Left ventricle myocardium superior (tissue), 1 donor: Measurements from ENCODE around the gene NKAPL. TPM values are rescaled to one million over a fixed set of nuclear protein-coding genes. Genes with fewer than 3 reads are reported as not detected.
"Not testable (repeated sequence)": the region's sequence is repeated elsewhere in the genome, so short reads cannot be mapped to it uniquely, and the experiment has no call there.

Experiments
- ATAC-seq: fragments of 200-7000 bp; cut with Tn5 transposase; one replicate; pipeline ENCODE4 v1.9.1; 2020; ENCODE audit warnings: mild to moderate bottlenecking, moderate library complexity
- DNase-seq: peaks from one replicate; pipeline ENCODE4 v3.0.0-alpha.2; 2020
- intact Hi-C: fragments of 100-400 bp; cut with micrococcal nuclease; formaldehyde crosslinking; loops from one replicate; pipeline ENCODE4 v1.11.0; 2022
- total RNA-seq: library from RNA; stranded (reverse); fragmentation: NEBNext Ultra II Directional; extraction: Animal tissue kit (Norgen Biotek cat#: 25700); gene quantifications from one replicate; pipeline ENCODE4 v1.2.1, GENCODE V29; 2021
- donor health status: DM: no; HTN: yes; CAD: no; lungs with severe emphysema.

NKAPL gene
- total RNA-seq, 1 donor from 2014 or later, result 6.3 TPM

GRCh38 chr6:28281288-28282064 is 22.4 kb downstream of the NKAPL start, which contains the start of gene PGBD1:
TSS of gene PGBD1 (plus strand) at chr6:28281572. CDS start at chr6:28283814, 2,242 bp downstream.
- peak; percentile 89 for DNase-seq
- intact Hi-C loops, result no loop called here
- ATAC-seq, result peak; percentile 98

DNA sequence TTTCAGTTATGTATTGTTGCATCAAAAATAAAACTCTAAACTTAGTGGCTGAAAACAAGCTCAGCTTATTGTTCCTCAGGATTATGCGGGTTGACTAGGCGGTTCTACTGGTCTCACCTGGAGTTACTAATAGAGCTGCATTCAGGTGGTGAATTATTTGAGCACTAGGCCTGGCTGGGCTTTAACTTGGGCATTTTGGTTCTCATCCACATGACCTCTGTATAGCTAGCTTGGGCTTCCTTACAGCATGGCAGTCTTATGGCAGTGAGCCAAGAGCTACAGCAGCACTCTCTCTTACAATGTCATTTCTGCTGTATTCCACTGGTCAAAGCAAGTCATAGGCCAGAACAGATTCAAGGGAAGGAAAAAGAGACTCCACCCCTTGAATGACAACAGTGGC is 23.8 kb downstream of the NKAPL start:
- intact Hi-C loops, result no loop called here
- ATAC-seq (no peak), DNase-seq (no peak)

DNA sequence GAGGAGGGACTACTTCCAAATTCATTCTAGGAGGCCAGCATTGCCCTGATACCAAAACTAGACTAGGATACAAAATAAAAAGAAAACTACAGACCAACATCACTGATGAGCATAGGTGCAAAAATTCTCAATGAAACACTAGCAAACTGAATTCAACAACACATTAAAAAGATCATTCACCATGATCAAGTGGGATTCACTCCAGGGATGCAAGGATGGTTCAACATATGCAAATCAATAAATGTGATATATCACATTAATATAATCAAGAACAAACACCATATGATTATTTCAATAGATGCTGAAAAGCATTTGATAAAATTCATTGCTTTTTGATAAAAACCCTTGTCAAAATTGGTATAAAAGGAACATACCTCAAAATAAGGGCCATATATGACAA is 32.5 kb downstream of the NKAPL start:
- no peak for DNase-seq
- intact Hi-C loops, result no loop called here
- ATAC-seq, result no peak

DNA sequence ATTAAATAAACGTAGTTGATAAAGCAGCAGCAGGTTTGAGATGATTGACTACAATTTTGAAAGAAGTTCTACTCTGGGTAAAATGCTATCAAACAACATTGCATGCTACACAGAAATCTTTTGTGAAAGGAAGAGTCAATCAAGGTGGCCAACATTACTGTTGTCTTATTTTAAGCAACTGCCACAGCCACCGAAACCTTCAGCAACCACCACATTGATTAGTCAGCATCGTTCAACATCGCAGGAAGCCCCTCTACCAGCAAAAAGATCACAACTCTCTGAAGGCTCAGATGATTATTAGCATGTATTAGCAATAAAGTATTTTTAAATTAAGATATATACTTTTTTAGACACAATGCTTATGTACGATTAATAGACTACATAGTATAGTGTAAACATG is 36.2 kb downstream of the NKAPL start:
- intact Hi-C loops, result no loop called here
- no peak for DNase-seq
- ATAC-seq, result no peak

GRCh38 chr6:28296520-28297060 is 37.5 kb downstream of the NKAPL start:
- intact Hi-C loops, result no loop called here
- DNase-seq, result no peak
- ATAC-seq, result no peak

DNA sequence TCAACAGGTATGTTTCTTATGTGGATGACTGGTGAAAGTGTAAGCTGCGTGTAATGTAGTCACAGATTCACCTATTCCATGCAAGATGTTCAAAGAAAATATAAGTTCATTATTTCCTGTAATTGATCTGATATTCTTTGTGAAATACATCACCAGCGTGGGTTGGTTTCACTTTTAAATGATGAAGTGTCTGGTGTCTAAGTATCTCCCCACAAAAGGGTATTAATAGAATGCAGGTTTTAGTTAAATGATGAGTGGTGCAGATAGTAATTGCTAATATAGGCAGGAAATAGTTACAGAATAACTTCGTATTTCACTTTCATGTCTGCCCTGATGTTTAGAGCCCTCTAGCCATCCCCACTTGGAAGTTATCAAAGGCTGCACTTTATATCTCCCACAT is 44.5 kb downstream of the NKAPL start:
- no peak for DNase-seq
- intact Hi-C loops, result no loop called here
- no peak for ATAC-seq

- intact Hi-C loops, ATAC-seq, DNase-seq: not testable (repeated sequence)
Observed at GRCh38 chr6:28306363-28306762, 47.3 kb downstream of the NKAPL start.

Other genes with a start within 250 kb of the NKAPL start
- gene ZNF165, start 178.7 kb upstream of the NKAPL start, total RNA-seq, result 0.62 TPM
- 2.2 TPM for gene ZSCAN16, start 134.7 kb upstream of the NKAPL start, total RNA-seq
- gene ZKSCAN8, start 117.4 kb upstream of the NKAPL start, total RNA-seq, result 13.9 TPM
- 10.2 TPM for gene ZSCAN9, start 34.0 kb upstream of the NKAPL start, total RNA-seq
- 2.7 TPM for gene ZKSCAN4, start 7.0 kb upstream of the NKAPL start, total RNA-seq
- 13.8 TPM for gene ZSCAN26, start 7.8 kb downstream of the NKAPL start, total RNA-seq
- 2.3 TPM for gene PGBD1, start 22.3 kb downstream of the NKAPL start, total RNA-seq
- gene ZSCAN31, start 76.9 kb downstream of the NKAPL start, total RNA-seq, result 8.6 TPM
- 4.7 TPM for gene ZKSCAN3, start 90.7 kb downstream of the NKAPL start, total RNA-seq
- 1.9 TPM for gene ZSCAN12, start 140.4 kb downstream of the NKAPL start, total RNA-seq
- 1.2 TPM for gene ZSCAN23, start 184.2 kb downstream of the NKAPL start, total RNA-seq